PC-9 (cell line): ENCODE results near the gene TP53. TPM values are rescaled to one million over a fixed set of nuclear protein-coding genes. Genes with fewer than 3 reads are reported as not detected.

Experiments
- BruUV-seq: library from RNA; stranded (reverse); fragments of 400-500 nt; replicated peaks from 2 replicates; lab custom pipeline; 2021; lab: Mats Ljungman, UMichigan
- CTCF ChIA-PET: fragments of 300-600 bp; sonication (Branson Sonifier 250); formaldehyde crosslinking; loops from one replicate; lab custom pipeline; 2022; ENCODE audit warnings: antibody characterized with exemption; lab: Charles Lee
- POLR2A ChIA-PET: fragments of 300-600 bp; sonication (Branson Sonifier 250); formaldehyde crosslinking; loops from one replicate; lab custom pipeline; 2022; ENCODE audit warnings: antibody characterized with exemption; ENCODE audit not compliant: unreplicated experiment; lab: Charles Lee
- DNase-seq, 2 experiments: peaks; one replicate each; pipeline versions ENCODE4 v3.0.0 to v3.0.0-alpha.2; 2015 to 2022; ENCODE audit warnings: mixed read lengths in 1 of 2
- H2AFZ ChIP-seq: fragments of 200-600 bp; sonication (generic); 2 replicates; pipeline ENCODE4 v1.8.1; 2017; ENCODE audit warnings: antibody characterized with exemption
- H3F3A ChIP-seq: fragments of 200-600 bp; sonication (generic); 2 replicates; pipeline ENCODE4 v1.8.1; 2017; ENCODE audit warnings: antibody characterized with exemption, mild to moderate bottlenecking, low read depth; ENCODE audit not compliant: insufficient read depth
- H3K27ac ChIP-seq: fragments of 200-600 bp; sonication (generic); 2 replicates; pipeline ENCODE4 v1.6.1; 2016; ENCODE audit warnings: mixed run types
- H3K27me3 ChIP-seq: fragments of 200-600 bp; sonication (generic); 2 replicates; pipeline ENCODE4 v1.6.1; 2016; ENCODE audit warnings: low read depth, mixed run types; ENCODE audit not compliant: insufficient read depth
- H3K36me3 ChIP-seq: fragments of 200-600 bp; sonication (generic); 2 replicates; pipeline ENCODE4 v1.6.1; 2016; ENCODE audit warnings: low read depth, mixed run types
- H3K4me1 ChIP-seq: fragments of 200-600 bp; sonication (generic); replicated peaks from 2 replicates; pipeline ENCODE4 v1.6.1; 2016; ENCODE audit warnings: mixed run types; ENCODE audit not compliant: insufficient read depth
- H3K4me2 ChIP-seq: fragments of 200-600 bp; sonication (generic); 2 replicates; pipeline ENCODE4 v1.6.1; 2017; ENCODE audit warnings: mixed run types
- H3K4me3 ChIP-seq: fragments of 200-600 bp; sonication (generic); 2 replicates; pipeline ENCODE4 v1.6.1; 2016; ENCODE audit warnings: mixed run types
- H3K79me2 ChIP-seq: fragments of 200-600 bp; sonication (generic); 2 replicates; pipeline ENCODE4 v1.6.1; 2017; ENCODE audit warnings: low read depth, mixed run types
- H3K9me2 ChIP-seq: fragments of 200-600 bp; sonication (generic); 2 replicates; pipeline ENCODE4 v1.8.1; 2017; ENCODE audit warnings: mild to moderate bottlenecking; ENCODE audit not compliant: insufficient read depth
- H3K9me3 ChIP-seq: fragments of 200-600 bp; sonication (generic); 2 replicates; pipeline ENCODE4 v1.8.1; 2016; ENCODE audit warnings: low read depth; ENCODE audit not compliant: insufficient read depth
- H4K20me1 ChIP-seq: fragments of 200-600 bp; sonication (generic); 2 replicates; pipeline ENCODE4 v1.8.1; 2017; ENCODE audit not compliant: insufficient read depth
- CTCF ChIP-seq: fragments of 200-600 bp; sonication (generic); conservative IDR thresholded peaks from 2 replicates; pipeline ENCODE4 v1.6.1; 2017; ENCODE audit warnings: mixed run types, antibody characterized with exemption, mild to moderate bottlenecking, moderate library complexity
- EZH2 ChIP-seq: fragments of 200-600 bp; sonication (generic); IDR thresholded peaks from 2 replicates; pipeline ENCODE4 v1.8.0; 2017; ENCODE audit warnings: antibody characterized with exemption, low read depth
- intact Hi-C: fragments of 100-400 bp; cut with micrococcal nuclease; formaldehyde crosslinking; loops from one replicate; pipeline ENCODE4 v1.10.0; 2022; ENCODE audit not compliant: unreplicated experiment
- total RNA-seq: library from RNA; stranded (reverse); gene quantifications from 2 replicates; pipeline ENCODE4 v1.2.3, GENCODE V29; 2021

The TP53 gene
- total RNA-seq, 1 experiment from 2014 or later: 340 TPM

- intact Hi-C loops: loop anchor here (1.0 to 5.0 kb wide), 10 partner anchors 54 to 639 kb away; partner anchors contain the start of genes CLDN7, POLR2A, SHBG and TMEM102
- DNase-seq: peak; percentile 66 to 85
- POLR2A ChIA-PET: interaction anchor here (0.6 to 2.3 kb wide), 12 partner anchors 36 to 440 kb away, joined by 3 to 14 read pairs (median 7); partner anchors contain the start of genes MPDU1 and SAT2
Observed at GRCh38 chr17:7686222-7687071, 843 bp downstream of the TP53 start.

GRCh38 chr17:7685533-7686221 is 1.6 kb downstream of the TP53 start:
- no peaks in the 10 kb centered on the region for H3K9me2 ChIP-seq
- peak overlapping the region; percentile 73; the same call in 1 of the 2 replicates for H2AFZ ChIP-seq
- BruUV-seq: no TSS peak
- H3K4me1 ChIP-seq: peaks cover 10% of the 10 kb centered on the region
- H3K9me3 ChIP-seq: no peaks in the 10 kb centered on the region
- H3K79me2 ChIP-seq: peaks cover 83% of the 10 kb centered on the region
- DNase-seq: peak; percentile 81 to 91
- H3K4me2 ChIP-seq: peak overlapping the region; percentile 93
- H3K27me3 ChIP-seq: no peaks in the 10 kb centered on the region
- intact Hi-C loops: loop anchor here (1.0 to 5.0 kb wide), 10 partner anchors 53 to 638 kb away; partner anchors contain the start of genes CLDN7, POLR2A, SHBG and TMEM102
- ChIA-PET CTCF (interaction anchor here (0.6 to 0.8 kb wide), 4 partner anchors 71 to 434 kb away, joined by 3 to 9 read pairs (median 3); partner anchors contain the start of genes CTDNEP1 and FXR2), POLR2A (interaction anchor here (0.6 to 0.8 kb wide), 4 partner anchors 69 to 441 kb away, joined by 4 to 7 read pairs (median 6); no protein-coding TSS in a partner anchor)
- peaks cover 18% of the 10 kb centered on the region for H3K36me3 ChIP-seq
- peak overlapping the region; percentile 96 for H3K27ac ChIP-seq
- H4K20me1 ChIP-seq: peaks cover 36% of the 10 kb centered on the region
- peaks cover 33% of the 10 kb centered on the region for H3F3A ChIP-seq
- H3K4me3 ChIP-seq: peak overlapping the region; percentile 99
- TF ChIP-seq CTCF: no peak

More at GRCh38 chr17:7686222-7687071, 843 bp downstream of the TP53 start:
- BruUV-seq: TSS peak; percentile 86
- H3K4me3 ChIP-seq: peak overlapping the region; percentile 99
- peaks cover 33% of the 10 kb centered on the region for H4K20me1 ChIP-seq
- no peaks in the 10 kb centered on the region for H3K9me2 ChIP-seq
- H3K4me1 ChIP-seq: peaks cover 10% of the 10 kb centered on the region
- no peak overlapping the region; the same call in 1 of the 2 replicates for H2AFZ ChIP-seq
- H3K36me3 ChIP-seq: peaks cover 18% of the 10 kb centered on the region
- H3K9me3 ChIP-seq: no peaks in the 10 kb centered on the region
- H3K79me2 ChIP-seq: peaks cover 75% of the 10 kb centered on the region
- CTCF ChIA-PET: interaction anchor here (0.6 to 1.6 kb wide), 10 partner anchors 71 to 556 kb away, joined by 3 to 12 read pairs (median 6); partner anchors contain the start of genes CD68 and FXR2
- TF ChIP-seq CTCF: no peak
- no peak for TF ChIP-seq EZH2
- H3K27me3 ChIP-seq: no peaks in the 10 kb centered on the region
- H3K27ac ChIP-seq: peak overlapping the region; percentile 96
- H3K4me2 ChIP-seq: peak overlapping the region; percentile 93
- peaks cover 33% of the 10 kb centered on the region for H3F3A ChIP-seq
